C1 segment of cervical spinal cord (tissue), 14 donors: ENCODE results near the gene SPACA1.
"Not testable (repeated sequence)": the region's sequence is repeated elsewhere in the genome, so short reads cannot be mapped to it uniquely, and the experiment has no call there.

Source experiments
- DNase-seq, 14 donors: peaks; one replicate each; lab custom pipeline; 2025; lab: John Stamatoyannopoulos, UW

Gene SPACA1, protein sequence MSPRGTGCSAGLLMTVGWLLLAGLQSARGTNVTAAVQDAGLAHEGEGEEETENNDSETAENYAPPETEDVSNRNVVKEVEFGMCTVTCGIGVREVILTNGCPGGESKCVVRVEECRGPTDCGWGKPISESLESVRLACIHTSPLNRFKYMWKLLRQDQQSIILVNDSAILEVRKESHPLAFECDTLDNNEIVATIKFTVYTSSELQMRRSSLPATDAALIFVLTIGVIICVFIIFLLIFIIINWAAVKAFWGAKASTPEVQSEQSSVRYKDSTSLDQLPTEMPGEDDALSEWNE

DNA sequence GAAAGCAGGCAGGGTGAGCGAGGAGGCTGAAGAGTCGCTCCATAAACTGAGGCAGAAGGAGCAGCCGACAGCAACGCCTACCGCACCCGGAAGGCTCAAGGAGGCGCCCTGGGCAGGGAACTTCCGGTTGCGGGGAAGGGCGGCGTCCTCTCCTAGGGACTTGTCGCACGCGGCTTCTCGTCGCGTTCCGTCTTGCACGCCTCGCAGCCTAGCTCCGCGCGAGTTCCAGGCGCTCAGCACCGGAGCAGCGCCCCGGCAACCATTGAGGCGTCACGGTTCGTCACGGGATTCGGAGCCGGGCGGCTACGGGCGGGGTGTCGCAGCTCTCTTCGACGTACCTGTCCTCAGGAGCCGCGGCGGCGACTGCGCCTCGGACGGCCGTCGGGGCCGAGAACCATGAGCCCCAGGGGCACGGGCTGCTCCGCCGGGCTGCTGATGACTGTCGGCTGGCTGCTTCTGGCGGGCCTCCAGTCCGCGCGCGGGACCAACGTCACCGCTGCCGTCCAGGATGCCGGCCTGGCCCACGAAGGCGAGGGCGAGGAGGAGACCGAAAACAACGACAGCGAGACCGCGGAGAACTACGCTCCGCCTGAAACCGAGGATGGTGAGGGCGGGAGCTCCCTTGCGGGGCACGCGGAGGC is at the start of gene SPACA1:
SPACA1 (plus strand) TSS at position 332 of the 641 bp plus-strand sequence; CDS start at position 397, 65 bp downstream.
- no peak for DNase-seq

- DNase-seq, result no peak
Measured at GRCh38 chr6:88000713-88001112, 46.9 kb upstream of the SPACA1 start.

- DNase-seq, result not testable (repeated sequence)
Measured at GRCh38 chr6:88001279-88001678, 46.4 kb upstream of the SPACA1 start.

GRCh38 chr6:88004707-88005106 is 42.9 kb upstream of the SPACA1 start:
- DNase-seq, result no peak

- no peak for DNase-seq
Measured at GRCh38 chr6:88006557-88006956, 41.1 kb upstream of the SPACA1 start.

GRCh38 chr6:88008411-88008810 is 39.2 kb upstream of the SPACA1 start:
- no peak for DNase-seq

DNA sequence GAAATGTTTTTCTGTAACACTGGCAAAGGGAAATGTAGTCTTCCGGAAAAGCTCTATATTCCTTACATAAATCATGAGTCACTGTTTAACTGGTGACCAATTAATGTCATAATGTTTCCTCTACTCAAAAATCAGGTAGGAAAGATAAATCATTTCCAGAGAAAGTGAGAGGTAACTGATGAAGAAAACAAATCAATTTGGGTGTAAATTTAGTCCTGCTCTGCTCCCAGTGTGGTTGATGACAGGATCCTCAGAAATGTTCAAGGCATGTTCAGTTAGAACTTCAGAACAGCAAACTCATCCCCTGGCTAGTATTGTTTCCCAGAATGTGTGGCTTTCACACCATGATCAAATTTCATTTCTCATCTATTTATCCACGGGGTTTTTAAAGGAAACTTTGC is 38.8 kb upstream of the SPACA1 start:
- no peak for DNase-seq

DNA sequence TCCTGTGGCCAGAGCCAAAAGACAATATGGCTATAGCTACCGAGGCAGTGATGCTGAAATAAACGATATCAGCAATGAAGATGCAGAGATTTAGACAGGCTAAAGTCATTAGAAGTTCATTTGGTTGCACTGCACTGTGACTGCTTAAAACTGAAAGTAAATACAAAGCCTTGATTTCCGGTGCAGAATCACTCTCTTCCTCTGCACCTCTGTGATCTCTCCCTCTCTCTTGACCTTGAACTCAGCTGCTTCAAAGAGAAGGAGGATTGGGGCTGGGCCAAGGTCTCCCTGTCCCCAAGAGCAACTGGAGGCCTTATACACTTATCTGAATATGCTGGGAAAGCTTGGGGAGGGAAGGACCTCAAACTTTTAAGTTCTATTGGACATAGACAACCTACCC is 34.6 kb upstream of the SPACA1 start:
- DNase-seq, result no peak

- DNase-seq, result no peak
Measured at GRCh38 chr6:88013554-88013953, 34.1 kb upstream of the SPACA1 start.

- DNase-seq, result no peak
Measured at GRCh38 chr6:88020439-88020838, 27.2 kb upstream of the SPACA1 start.

DNA sequence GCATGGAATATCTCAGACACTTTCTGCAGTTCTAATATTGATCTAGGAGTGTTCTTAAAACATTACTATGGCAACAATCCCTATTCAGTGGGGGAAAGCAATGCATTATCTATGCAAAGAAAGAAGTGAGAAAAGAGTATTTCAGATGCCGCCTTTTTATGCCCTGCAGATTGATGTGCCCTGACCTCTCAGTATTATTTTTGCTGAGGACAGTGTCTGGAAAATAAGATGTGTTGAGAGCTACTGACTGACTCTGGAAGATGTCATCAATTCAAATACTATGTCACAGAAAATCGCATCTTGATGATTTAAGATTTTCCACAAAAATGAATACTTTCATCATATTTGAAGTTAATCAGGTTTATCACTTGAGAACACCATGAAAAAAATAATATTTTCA is 22.9 kb upstream of the SPACA1 start:
- DNase-seq, result no peak

DNA sequence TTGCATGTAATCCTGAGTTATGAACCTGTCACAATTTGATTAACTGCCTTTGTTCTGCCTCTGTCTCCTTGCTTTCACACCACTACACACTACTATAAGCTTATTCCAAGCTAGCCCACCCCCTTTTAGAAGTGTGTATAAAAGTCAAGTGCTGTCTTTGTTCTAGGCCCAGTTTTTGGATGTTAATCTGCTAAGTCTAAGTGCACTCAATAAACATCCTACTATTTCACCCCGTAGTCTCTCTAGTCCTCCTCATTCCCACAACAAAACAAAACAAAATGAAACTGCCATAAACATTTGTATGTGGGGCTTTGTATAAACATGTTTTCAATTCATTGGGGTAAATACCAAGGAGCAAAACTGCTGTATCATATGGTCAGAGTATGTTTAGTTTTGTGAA is 16.1 kb upstream of the SPACA1 start:
- DNase-seq, result no peak

- no peak for DNase-seq
Measured at GRCh38 chr6:88044530-88044929, 3.1 kb upstream of the SPACA1 start.

GRCh38 chr6:88045521-88046136 is 2.0 kb upstream of the SPACA1 start:
- DNase-seq, result no peak

GRCh38 chr6:88048578-88048977 is 937 bp downstream of the SPACA1 start:
- no peak for DNase-seq

GRCh38 chr6:88050140-88050818 is 2.6 kb downstream of the SPACA1 start:
- no peak for DNase-seq

GRCh38 chr6:88059191-88059590 is 11.6 kb downstream of the SPACA1 start:
- no peak for DNase-seq

DNA sequence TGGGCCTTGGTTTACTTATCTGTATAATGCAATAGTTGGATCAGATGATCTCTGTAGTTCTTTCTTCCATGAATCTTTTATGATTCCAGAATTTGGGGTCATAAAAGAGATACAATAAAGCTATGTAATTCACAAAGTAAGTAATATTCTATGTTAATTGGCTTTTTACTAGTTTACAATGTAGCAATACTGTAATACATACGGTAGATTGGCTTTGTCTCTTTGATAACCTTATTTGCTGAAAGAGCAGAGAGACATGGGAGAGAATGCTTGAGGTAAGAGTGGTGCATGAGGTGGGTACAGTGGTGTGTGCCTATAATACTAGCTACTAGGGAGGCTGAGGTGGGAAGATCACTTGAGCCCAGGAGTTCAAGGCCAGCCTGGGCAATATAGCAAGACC is 14.7 kb downstream of the SPACA1 start:
- no peak for DNase-seq

DNA sequence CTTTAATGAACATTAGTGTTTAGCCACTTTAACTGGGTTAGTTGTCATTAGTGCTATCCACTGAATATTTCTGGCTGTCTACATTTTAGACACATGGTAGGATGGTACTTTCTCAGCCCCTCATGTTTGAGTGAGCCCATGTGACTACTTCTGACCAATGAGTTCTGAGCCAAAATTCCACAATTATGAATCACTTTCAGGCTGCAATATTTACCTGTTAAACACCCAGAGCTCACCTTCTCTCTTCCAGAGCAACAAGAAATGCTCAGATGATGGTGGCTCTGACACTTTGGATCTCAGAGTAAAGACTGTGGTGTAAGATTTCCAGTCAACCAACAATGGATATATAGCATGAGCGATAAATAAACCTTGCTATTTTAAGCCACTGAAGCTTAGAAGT is 24.8 kb downstream of the SPACA1 start:
- no peak for DNase-seq

DNA sequence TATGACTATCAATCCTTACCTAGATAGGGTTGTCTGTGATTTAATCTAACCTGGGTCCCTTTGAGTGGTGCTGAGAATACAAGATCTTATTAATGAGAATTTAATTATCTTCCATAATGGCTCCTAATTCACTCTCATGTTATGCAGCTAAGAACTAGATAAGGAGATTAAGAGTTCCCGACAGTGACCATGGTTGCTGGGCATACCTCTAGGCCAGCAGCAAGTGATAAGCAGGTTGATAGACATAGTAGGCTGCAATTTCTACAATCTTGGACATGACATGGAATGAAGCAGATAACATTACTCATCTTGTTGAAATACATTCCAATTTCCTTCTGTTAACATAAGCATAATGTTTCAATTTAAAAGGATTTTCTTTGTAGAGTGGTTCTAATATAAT is 27.1 kb downstream of the SPACA1 start:
- DNase-seq, result no peak

- DNase-seq, result no peak
Measured at GRCh38 chr6:88077305-88077704, 29.7 kb downstream of the SPACA1 start.

GRCh38 chr6:88086792-88087191 is 39.2 kb downstream of the SPACA1 start:
- DNase-seq, result no peak
